ENCODE data around the gene BPIFB3. TPM values are rescaled to one million over a fixed set of nuclear protein-coding genes. Genes with fewer than 3 reads are reported as not detected.

BPIFB3 gene
- total and polyA plus RNA-seq, 2 of the 13 experiments (the other 11 are each of a cell fraction or from before 2014, with no cell fraction given), result 0.09 TPM; not detected in 1

DNA sequence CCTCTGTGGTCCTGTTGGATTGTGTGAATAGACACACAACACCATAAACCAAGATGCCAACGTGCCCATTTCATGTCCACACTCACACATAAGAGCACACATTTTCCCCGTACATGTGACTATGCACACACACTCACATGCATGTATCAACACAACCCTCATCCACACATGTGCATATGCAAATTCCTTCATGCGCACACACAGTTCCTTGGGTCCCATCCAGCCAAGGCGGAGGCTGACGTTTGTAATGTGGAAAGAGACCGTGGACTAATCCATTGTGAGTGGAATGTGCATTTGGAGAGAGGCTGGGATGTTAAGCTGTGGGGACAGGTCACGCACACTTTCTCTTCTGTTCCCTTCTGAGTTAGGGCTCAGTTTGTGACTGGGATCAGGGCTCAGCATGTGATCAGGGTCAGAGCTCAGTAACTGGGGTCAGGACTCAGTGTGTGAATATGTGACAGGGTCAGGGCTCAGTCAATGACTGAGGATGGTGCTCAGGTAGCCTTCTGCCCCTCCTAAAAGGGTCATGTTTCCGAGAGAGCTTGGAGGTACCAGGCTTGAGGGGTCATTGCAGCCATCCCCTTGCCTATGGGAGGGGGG, 46.8 kb upstream of the BPIFB3 start (continued):
- TF ChIP-seq HDAC2 (CRISPR knock-in tag; IDR thresholded peaks at IDR 0.05) (no peak), ZNF7 (CRISPR knock-in tag; IDR thresholded peaks at IDR 0.05) (no peak), PAF1 (CRISPR knock-in tag; IDR thresholded peaks at IDR 0.05) (peak; percentile 81; the same call in 1 of the 2 replicates), FOXC1 (CRISPR knock-in tag; IDR thresholded peaks at IDR 0.05; ENCODE audit: borderline replicate concordance) (0 out of 2 replicates have a peak, but pooled peaks have one; percentile 57), ZNF282 (IDR thresholded peaks at IDR 0.05; ENCODE audit: partially characterized antibody) (no peak), ATAD3A (CRISPR knock-in tag; IDR thresholded peaks at IDR 0.05) (no peak), SATB2 (CRISPR knock-in tag; IDR thresholded peaks at IDR 0.05) (no peak), ZNF816 (CRISPR knock-in tag; IDR thresholded peaks at IDR 0.05; ENCODE audit: borderline replicate concordance) (no peak), NFKBIZ (CRISPR knock-in tag; IDR thresholded peaks at IDR 0.05) (0 out of 2 replicates have a peak, but pooled peaks have one; percentile 49), CHD4 (IDR thresholded peaks at IDR 0.05; ENCODE audit: borderline replicate concordance, low read length) (peak; percentile 83), ZNF468 (CRISPR knock-in tag; IDR thresholded peaks at IDR 0.05) (no peak), POGZ (CRISPR knock-in tag; IDR thresholded peaks at IDR 0.05) (no peak), ZBTB10 (CRISPR knock-in tag; IDR thresholded peaks at IDR 0.05; ENCODE audit: borderline replicate concordance) (no peak), AKAP8 (CRISPR knock-in tag; IDR thresholded peaks at IDR 0.05) (no peak), KLF9 (CRISPR knock-in tag; IDR thresholded peaks at IDR 0.05; ENCODE audit: low read depth) (no peak), THAP7 (CRISPR knock-in tag; IDR thresholded peaks at IDR 0.05) (peak; percentile 53; the same call in 1 of the 2 replicates), ZNF614 (CRISPR knock-in tag; IDR thresholded peaks at IDR 0.05; ENCODE audit: borderline replicate concordance) (no peak), ZNF776 (CRISPR knock-in tag; IDR thresholded peaks at IDR 0.05) (no peak; the same call in 1 of the 2 replicates), ZNF747 (CRISPR knock-in tag; IDR thresholded peaks at IDR 0.05; ENCODE audit: borderline replicate concordance) (no peak)
- TF ChIP-seq, protein P1, sequence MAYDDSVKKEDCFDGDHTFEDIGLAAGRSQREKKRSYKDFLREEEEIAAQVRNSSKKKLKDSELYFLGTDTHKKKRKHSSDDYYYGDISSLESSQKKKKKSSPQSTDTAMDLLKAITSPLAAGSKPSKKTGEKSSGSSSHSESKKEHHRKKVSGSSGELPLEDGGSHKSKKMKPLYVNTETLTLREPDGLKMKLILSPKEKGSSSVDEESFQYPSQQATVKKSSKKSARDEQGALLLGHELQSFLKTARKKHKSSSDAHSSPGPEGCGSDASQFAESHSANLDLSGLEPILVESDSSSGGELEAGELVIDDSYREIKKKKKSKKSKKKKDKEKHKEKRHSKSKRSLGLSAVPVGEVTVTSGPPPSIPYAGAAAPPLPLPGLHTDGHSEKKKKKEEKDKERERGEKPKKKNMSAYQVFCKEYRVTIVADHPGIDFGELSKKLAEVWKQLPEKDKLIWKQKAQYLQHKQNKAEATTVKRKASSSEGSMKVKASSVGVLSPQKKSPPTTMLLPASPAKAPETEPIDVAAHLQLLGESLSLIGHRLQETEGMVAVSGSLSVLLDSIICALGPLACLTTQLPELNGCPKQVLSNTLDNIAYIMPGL (CRISPR knock-in tag; IDR thresholded peaks at IDR 0.05; ENCODE audit: borderline replicate concordance in 1 of 2, low read depth in 1 of 2), result no peak; a peak in 1 of 4 replicates
- TF ChIP-seq, protein P2, sequence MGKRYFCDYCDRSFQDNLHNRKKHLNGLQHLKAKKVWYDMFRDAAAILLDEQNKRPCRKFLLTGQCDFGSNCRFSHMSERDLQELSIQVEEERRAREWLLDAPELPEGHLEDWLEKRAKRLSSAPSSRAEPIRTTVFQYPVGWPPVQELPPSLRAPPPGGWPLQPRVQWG (CRISPR knock-in tag; IDR thresholded peaks at IDR 0.05; ENCODE audit: borderline replicate concordance, low read depth), result no peak; the same call in 1 of the 2 replicates
- TF ChIP-seq, protein P3, sequence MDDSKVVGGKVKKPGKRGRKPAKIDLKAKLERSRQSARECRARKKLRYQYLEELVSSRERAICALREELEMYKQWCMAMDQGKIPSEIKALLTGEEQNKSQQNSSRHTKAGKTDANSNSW (CRISPR knock-in tag; IDR thresholded peaks at IDR 0.05; ENCODE audit: borderline replicate concordance), result 0 out of 2 replicates have a peak, but pooled peaks have one; percentile 47
- TF ChIP-seq, protein P4, sequence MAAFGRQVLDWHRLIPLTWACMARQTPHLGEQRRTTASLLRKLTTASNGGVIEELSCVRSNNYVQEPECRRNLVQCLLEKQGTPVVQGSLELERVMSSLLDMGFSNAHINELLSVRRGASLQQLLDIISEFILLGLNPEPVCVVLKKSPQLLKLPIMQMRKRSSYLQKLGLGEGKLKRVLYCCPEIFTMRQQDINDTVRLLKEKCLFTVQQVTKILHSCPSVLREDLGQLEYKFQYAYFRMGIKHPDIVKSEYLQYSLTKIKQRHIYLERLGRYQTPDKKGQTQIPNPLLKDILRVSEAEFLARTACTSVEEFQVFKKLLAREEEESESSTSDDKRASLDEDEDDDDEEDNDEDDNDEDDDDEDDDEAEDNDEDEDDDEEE (CRISPR knock-in tag; IDR thresholded peaks at IDR 0.05), result peak; percentile 70; the same call in 1 of the 2 replicates
